NCI-H748 treated with DMSO at 0.1 percent for 48 hours (cell line): ENCODE measurements around the gene AGAP5.
"Not testable (repeated sequence)": the region's sequence is repeated elsewhere in the genome, so short reads cannot be mapped to it uniquely, and the experiment has no call there.

Experiments
- DNase-seq: peaks from one replicate; lab custom pipeline; 2025; lab: John Stamatoyannopoulos, UW

The AGAP5 gene

DNA sequence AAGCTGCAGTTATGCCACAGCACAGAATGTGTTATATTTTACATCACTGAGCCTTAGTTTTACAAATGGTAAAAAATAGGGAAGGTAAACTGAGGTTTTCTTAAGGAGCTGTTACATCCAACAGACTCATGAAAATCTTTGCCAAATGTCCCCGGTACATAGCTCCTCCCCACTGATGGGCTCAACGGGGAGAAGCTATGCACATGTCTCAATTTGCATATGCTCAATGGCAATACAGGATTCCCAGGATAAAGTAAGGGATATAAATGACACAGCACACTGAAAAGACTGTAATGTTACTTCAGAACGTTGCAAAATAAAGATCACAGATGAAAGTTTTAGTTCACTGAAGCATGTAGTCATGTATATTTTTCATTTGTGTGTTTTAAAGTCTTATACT is 16.6 kb upstream of the AGAP5 start:
- not testable (repeated sequence) for DNase-seq

DNA sequence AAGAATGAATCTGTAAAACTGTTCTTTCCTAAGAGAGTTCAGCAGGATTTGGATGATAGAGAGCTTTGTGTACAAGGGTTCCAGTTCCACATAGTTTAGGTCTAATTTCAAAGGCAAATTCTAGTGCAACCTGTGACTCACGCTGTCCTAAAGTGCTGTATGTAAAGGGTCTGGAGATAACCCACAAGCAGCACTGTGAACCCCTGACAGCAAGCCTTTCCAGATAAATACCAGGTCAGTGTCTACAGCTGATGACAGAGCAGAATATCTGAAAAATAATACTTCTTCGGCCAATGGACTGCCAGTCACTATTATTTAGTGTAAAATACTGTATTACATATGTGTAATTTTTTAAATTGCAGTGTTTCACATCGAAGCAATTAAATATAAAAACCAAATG is 16.0 kb upstream of the AGAP5 start:
- DNase-seq = not testable (repeated sequence)

DNA sequence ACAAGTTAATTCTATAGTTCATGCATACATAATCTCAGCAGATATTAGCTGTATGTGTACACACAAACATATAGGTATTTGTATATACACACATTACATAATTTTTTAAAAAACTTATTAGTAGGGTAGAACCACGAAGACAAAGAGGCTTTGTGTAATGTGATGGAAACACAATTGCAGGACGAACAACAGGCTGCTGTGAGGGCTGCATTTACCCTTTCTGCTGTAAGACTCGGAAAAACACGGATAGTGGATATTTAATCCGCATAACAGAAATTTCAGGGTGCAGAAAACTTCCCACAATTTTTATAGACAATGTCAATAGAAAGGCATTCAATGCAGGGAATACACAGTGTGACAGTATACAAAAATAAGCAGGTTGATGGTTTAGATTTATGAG is 13.8 kb upstream of the AGAP5 start:
- DNase-seq = not testable (repeated sequence)

DNA sequence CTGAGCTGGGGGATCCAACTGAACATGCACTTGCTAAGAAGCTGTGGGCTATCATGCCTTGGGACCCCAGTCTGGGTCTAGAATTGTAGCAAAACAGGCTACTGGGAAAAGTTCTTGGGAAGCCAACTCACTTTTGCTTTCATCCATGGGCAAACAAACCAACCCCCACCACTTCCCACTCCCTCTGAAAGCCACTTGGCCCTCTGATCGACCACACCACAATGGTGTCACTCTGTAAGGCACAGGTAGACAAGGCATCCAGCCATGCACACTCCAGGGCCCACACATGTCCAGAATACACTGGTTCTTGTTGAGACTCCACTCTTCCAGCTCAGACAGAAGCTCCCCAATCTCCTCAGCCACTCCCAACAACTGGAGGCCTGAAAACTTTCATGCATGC is 10.2 kb upstream of the AGAP5 start:
- not testable (repeated sequence) for DNase-seq

DNA sequence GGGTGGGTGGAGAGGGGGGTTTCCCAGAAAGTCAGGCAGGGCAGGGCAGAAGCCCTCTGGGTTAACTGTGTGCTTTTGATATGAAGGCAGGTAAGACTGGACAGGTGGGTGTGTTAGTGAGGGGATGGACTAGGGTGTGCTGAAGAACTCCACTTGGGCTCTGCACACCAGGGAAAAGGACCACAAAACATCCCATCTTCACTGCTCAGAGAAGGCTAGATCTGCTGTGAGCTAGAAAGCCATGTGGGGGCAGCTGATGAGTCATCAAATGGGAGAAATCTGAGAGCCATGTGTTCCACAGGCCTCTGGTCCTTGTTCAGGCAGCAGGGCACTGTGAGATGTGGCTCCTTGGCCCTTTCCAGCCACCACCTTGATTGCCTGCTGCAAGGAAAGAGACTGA is 9.7 kb upstream of the AGAP5 start:
- not testable (repeated sequence) for DNase-seq

GRCh38 chr10:73706488-73706887 is 8.6 kb upstream of the AGAP5 start:
- DNase-seq = not testable (repeated sequence)

- not testable (repeated sequence) for DNase-seq
Observed at GRCh38 chr10:73705506-73706072, 7.7 kb upstream of the AGAP5 start.

GRCh38 chr10:73703924-73704323 is 6.0 kb upstream of the AGAP5 start:
- not testable (repeated sequence) for DNase-seq

GRCh38 chr10:73698819-73699218 is 910 bp upstream of the AGAP5 start:
- not testable (repeated sequence) for DNase-seq

DNA sequence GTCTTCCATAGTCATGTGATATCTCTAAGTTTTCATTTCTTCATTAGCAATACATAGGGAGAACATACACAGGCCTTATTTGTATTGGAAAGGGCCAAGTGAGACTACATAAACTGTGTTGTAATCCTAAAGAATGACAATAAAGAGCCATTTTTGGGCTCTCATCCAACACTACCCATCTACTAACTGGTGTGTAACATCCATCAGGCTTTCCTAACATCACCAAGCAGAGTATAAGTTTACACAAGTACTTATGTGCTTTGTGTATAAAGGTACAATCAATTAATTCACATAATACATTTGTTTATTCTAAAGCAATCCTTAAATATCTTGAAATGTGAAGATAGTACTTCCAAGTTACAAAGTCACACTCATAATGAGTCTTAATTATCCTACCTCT is 2.6 kb downstream of the AGAP5 start:
- DNase-seq = not testable (repeated sequence)

DNA sequence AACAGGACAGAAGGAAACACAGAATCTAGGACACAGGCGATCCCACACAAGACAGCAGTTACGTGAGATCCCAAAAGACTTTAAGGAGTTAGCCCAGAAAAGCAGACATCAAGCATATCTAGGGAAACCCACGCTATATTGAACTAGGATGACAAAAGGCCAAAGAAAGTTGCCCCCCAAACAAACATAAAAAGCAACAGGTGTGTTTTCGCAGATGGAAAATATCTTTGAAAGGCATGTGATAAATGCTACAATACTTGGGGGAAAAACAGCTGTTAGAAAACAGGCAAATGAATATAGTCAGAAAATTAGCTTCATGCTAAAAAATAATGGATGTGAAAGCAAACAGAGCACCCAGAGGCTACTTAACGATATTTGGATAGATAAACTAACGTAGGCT is 7.2 kb downstream of the AGAP5 start:
- DNase-seq = not testable (repeated sequence)

DNA sequence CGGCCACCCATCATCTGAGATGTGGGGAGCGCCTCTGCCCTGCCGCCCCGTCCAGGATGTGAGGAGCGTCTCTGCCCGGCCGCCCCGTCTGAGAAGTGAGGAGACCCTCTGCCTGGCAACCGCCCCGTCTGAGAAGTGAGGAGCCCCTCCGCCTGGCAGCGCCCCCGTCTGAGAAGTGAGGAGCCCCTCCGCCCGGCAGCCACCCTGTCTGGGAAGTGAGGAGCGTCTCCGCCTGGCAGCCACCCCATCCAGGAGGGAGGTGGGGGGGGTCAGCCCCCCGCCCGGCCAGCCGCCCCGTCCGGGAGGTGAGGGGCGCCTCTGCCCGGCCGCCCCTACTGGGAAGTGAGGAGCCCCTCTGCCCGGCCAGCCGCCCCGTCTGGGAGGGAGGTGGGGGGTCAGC is 8.3 kb downstream of the AGAP5 start:
- not testable (repeated sequence) for DNase-seq

- not testable (repeated sequence) for DNase-seq
Observed at GRCh38 chr10:73687641-73688040, 10.3 kb downstream of the AGAP5 start.

GRCh38 chr10:73674546-73674945 is 23.4 kb downstream of the AGAP5 start:
- not testable (repeated sequence) for DNase-seq

DNA sequence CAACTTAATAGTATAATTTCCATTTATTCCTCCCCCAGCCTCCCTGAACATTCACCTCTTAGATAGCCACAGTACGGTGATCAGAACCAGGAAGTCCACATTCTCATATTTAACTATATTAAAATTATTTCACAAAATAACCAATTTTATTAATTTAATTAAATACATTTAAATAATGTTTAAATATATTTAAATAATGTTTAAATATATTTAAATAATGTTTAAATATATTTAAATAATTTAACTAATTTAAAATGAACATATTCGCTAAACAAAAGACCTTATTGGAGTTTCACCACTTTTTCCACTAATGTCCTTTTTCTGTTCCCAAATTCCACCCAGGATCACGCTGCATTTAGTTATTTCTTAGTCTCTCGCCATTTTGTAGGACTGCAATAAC is 29.5 kb downstream of the AGAP5 start:
- not testable (repeated sequence) for DNase-seq

GRCh38 chr10:73666153-73666809 is 31.6 kb downstream of the AGAP5 start:
- not testable (repeated sequence) for DNase-seq

DNA sequence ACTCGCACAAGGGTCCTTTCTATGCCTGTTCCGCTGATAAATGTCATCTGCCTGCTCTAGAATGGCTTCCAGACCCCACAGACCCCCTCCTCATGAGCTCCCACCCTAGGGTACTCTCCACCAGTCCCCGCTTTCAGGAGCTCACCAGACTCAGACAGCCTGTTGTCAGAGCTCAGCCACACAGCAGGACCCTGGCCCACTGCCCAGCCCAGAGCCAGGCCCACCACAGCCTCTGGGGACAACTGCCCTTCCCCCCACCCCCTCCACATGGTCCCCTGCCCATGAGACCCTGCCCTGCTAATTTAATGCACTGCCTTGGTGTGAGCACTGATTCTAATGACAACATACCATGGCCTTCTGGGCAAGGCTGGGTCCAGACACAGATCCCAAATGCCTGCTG is 32.3 kb downstream of the AGAP5 start:
- not testable (repeated sequence) for DNase-seq

GRCh38 chr10:73664156-73665040 is 33.5 kb downstream of the AGAP5 start:
- DNase-seq = not testable (repeated sequence)

DNA sequence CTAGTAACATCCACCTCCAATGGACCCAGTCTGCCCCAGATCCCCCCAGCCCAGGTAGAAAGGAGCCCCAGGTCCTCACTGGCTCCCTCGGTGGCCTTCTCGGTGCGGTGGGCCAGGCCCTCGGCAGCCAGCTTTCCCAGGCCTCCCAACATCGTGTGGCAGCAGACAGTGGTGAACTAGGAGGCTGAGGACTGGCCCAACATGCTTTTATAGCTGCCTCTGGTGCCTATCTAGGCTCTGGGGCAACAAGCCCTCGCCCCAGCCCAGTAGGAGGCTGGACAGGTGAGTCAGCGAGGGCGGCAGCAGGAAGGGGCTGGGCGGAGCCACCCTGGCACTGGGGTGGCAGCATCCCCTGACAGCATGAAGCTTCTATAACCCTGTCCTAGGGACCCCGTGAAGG is 34.3 kb downstream of the AGAP5 start:
- DNase-seq = not testable (repeated sequence)

GRCh38 chr10:73662705-73663104 is 35.2 kb downstream of the AGAP5 start:
- not testable (repeated sequence) for DNase-seq

DNA sequence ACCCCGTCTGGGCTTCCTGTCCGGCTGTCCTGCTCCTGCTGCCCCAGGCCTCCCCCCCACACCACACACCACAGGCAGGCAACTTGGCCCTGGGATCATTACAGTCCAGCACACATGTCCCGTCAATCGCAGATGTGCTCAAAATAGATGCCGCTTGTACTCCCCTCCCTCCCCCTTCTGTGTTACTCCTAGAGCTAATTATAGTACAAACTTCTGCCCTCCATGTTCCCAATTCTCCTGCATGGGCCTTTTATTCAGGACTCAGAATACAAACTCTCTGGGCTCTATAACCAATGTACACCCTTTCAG is 42.0 kb downstream of the AGAP5 start, which contains the start of gene SYNPO2L:
TSS of gene SYNPO2L (minus strand) at position 40 of the 309 bp plus-strand sequence. CDS start 107 bp downstream, outside the sequence.
- no peak for DNase-seq

- DNase-seq = no peak
Observed at GRCh38 chr10:73655257-73655989, 42.5 kb downstream of the AGAP5 start.
